Naive B cell (primary cell): Measurements from ENCODE around the gene CKLF. TPM values are rescaled to one million over a fixed set of nuclear protein-coding genes. Genes with fewer than 3 reads are reported as not detected.

ENCODE experiments used
- ATAC-seq, 2 donors: fragments of 150-1000 bp; cut with Tn5 transposase; 2 replicates each; pipeline ENCODE4 v1.10.0; 2021; ENCODE audit warnings: low read depth in 2 of 2, mild to moderate bottlenecking in 2 of 2, moderate library complexity in 2 of 2
- DNase-seq: peaks from one replicate; pipeline ENCODE4 v3.0.0; 2022
- H3K27ac Mint-ChIP-seq, 6 donors: one replicate each; pipeline ENCODE4 v1.8.0; 2020 to 2022; ENCODE audit warnings: mild to moderate bottlenecking in 6 of 6, mixed read lengths in 6 of 6, moderate library complexity in 5 of 6, inconsistent platforms in 2 of 6
- H3K27me3 Mint-ChIP-seq, 3 donors: one replicate each; pipeline ENCODE4 v1.8.0; 2021 to 2022; ENCODE audit warnings: mixed read lengths in 3 of 3, mild to moderate bottlenecking in 1 of 3
- H3K36me3 Mint-ChIP-seq, 2 donors: one replicate each; pipeline ENCODE4 v1.8.0; 2020 to 2022; ENCODE audit warnings: mixed read lengths in 2 of 2, inconsistent platforms in 1 of 2, mild to moderate bottlenecking in 1 of 2
- H3K4me1 Mint-ChIP-seq, 3 donors: one replicate each; pipeline ENCODE4 v1.8.0; 2020 to 2022; ENCODE audit warnings: mixed read lengths in 3 of 3, inconsistent platforms in 1 of 3, mild to moderate bottlenecking in 1 of 3, moderate library complexity in 1 of 3
- H3K4me3 Mint-ChIP-seq, 8 donors: one replicate each; pipeline ENCODE4 v1.8.0; 2020 to 2022; ENCODE audit warnings: mild to moderate bottlenecking in 8 of 8, mixed read lengths in 8 of 8, moderate library complexity in 8 of 8, inconsistent platforms in 2 of 8
- H3K9me3 Mint-ChIP-seq, 7 donors: one replicate each; pipeline ENCODE4 v1.8.0; 2020 to 2022; ENCODE audit warnings: mixed read lengths in 7 of 7, mild to moderate bottlenecking in 5 of 7, inconsistent platforms in 2 of 7, moderate library complexity in 1 of 7
- polyA plus RNA-seq, 6 donors: library from polyadenylated mRNA; unstranded; fragments of 300-500 nt; fragmentation: Illumina TruSeq; gene quantifications; one replicate each; pipeline ENCODE4 v1.2.3, GENCODE V29; 2021; ENCODE audit warnings: low read depth in 6 of 6

CKLF gene
- polyA plus RNA-seq = 100 to 1,000 TPM in 1 of 6 donors, 10 to 100 TPM in 5; 55.2 to 108 (median 67.7) TPM

- Mint-ChIP-seq H3K4me1 (peaks cover 72 to 86% (median 74%) of the 10 kb centered on the region in 3 donors), H3K9me3 (no peaks in the 10 kb centered on the region), H3K27me3 (no peaks in the 10 kb centered on the region), H3K27ac (peak within 1 kb of the TSS; percentile 90 to 99 (median 94)), H3K36me3 (peaks cover 3 to 17% of the 10 kb centered on the region in 2 donors), H3K4me3 (peak within 1 kb of the TSS; percentile 92 to 99 (median 97))
- ATAC-seq = peak; percentile 68 to 70
- peak; percentile 93 for DNase-seq
Observed at GRCh38 chr16:66552286-66553177, at the start of gene CKLF. Gene CKLF, plus strand, starts transcription at chr16:66552576. Its CDS starts 140 bp downstream, at chr16:66552716.

- peak overlapping the region in 1 of 6 donors; percentile 6 for H3K27ac Mint-ChIP-seq
- ATAC-seq (no peak), DNase-seq (no peak)
- H3K9me3 Mint-ChIP-seq = peaks cover 0 to 3% (median 0%) of the 10 kb centered on the region in 7 donors
- H3K36me3 Mint-ChIP-seq = no peaks in the 10 kb centered on the region
- no peak overlapping the region for H3K4me3 Mint-ChIP-seq
- H3K4me1 Mint-ChIP-seq = peaks cover 5 to 14% (median 6%) of the 10 kb centered on the region in 3 donors
- no peaks in the 10 kb centered on the region for H3K27me3 Mint-ChIP-seq
Observed at GRCh38 chr16:66503030-66503429, 49.3 kb upstream of the CKLF start.

- no peak overlapping the region for H3K27ac Mint-ChIP-seq
Observed at GRCh38 chr16:66503612-66504011, 48.8 kb upstream of the CKLF start.

GRCh38 chr16:66507731-66508239 lies 44.6 kb upstream of the CKLF start:
- Mint-ChIP-seq H3K4me1 (peaks cover 6 to 16% (median 12%) of the 10 kb centered on the region in 3 donors), H3K27ac (peak overlapping the region in 3 of 6 donors; percentile 44 to 64 (median 51)), H3K27me3 (peaks cover 0 to 7% (median 0%) of the 10 kb centered on the region in 3 donors)

More at GRCh38 chr16:66503612-66504011, 48.8 kb upstream of the CKLF start:
- no peak for ATAC-seq
- Mint-ChIP-seq H3K27me3 (no peaks in the 10 kb centered on the region), H3K36me3 (no peaks in the 10 kb centered on the region), H3K9me3 (peaks cover 0 to 3% (median 0%) of the 10 kb centered on the region in 7 donors), H3K4me3 (no peak overlapping the region), H3K4me1 (peaks cover 11 to 14% (median 11%) of the 10 kb centered on the region in 3 donors)
- no peak for DNase-seq

DNA sequence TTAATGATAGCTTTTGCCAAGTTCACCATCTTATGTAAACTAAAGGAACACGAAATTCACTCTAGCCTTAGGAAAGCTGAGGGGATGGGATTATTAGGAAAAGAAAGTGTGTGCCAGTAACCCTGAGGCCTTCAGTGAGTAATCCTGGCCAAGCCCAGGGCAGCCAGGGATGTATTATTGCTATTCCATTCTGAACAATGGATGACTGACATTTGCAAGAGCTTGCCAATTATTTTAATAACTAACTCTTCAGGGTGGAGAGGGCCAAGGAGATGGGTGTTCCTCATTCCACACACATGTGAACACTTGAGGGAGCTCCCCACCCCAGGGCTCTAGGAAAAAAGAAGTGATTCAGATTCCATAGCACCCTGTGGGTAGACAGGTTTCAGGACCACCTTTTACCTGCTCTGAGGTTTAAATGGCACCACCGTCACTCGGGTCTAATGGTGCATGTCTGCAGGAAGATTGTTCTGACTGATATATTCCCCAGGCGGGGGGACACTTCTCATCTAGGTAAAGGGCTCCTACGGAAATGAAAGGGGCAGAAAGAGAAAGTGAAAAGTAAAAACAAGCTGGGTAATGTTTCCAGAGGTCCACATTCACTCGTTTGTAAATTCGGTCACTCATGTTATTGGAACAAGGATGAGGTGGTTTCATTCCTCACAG lies 44.0 kb upstream of the CKLF start:
- H3K4me1 Mint-ChIP-seq = peaks cover 6 to 17% (median 15%) of the 10 kb centered on the region in 3 donors
- ATAC-seq (peak; percentile 23 to 35), DNase-seq (no peak)
- H3K27ac Mint-ChIP-seq = peak overlapping the region in 1 of 6 donors; percentile 64
- H3K27me3 Mint-ChIP-seq = peaks cover 0 to 12% (median 0%) of the 10 kb centered on the region in 3 donors
- H3K36me3 Mint-ChIP-seq = no peaks in the 10 kb centered on the region
- peak overlapping the region in 1 of 8 donors; percentile 44 for H3K4me3 Mint-ChIP-seq
- no peaks in the 10 kb centered on the region for H3K9me3 Mint-ChIP-seq

More at GRCh38 chr16:66507731-66508239, 44.6 kb upstream of the CKLF start:
- ATAC-seq (no peak), DNase-seq (no peak)
- Mint-ChIP-seq H3K36me3 (no peaks in the 10 kb centered on the region), H3K4me3 (no peak overlapping the region), H3K9me3 (no peaks in the 10 kb centered on the region)

- Mint-ChIP-seq H3K36me3 (no peaks in the 10 kb centered on the region), H3K27me3 (peaks cover 0 to 12% (median 0%) of the 10 kb centered on the region in 3 donors), H3K27ac (peak overlapping the region in 1 of 6 donors; percentile 88), H3K9me3 (no peaks in the 10 kb centered on the region), H3K4me3 (no peak overlapping the region), H3K4me1 (peaks cover 6 to 17% (median 15%) of the 10 kb centered on the region in 3 donors)
- DNase-seq (no peak), ATAC-seq (no peak)
Observed at GRCh38 chr16:66508914-66509496, 43.4 kb upstream of the CKLF start.

- Mint-ChIP-seq H3K4me3 (no peak overlapping the region), H3K27ac (no peak overlapping the region), H3K9me3 (no peaks in the 10 kb centered on the region), H3K27me3 (peaks cover 0 to 12% (median 0%) of the 10 kb centered on the region in 3 donors), H3K4me1 (peaks cover 7 to 20% (median 15%) of the 10 kb centered on the region in 3 donors), H3K36me3 (no peaks in the 10 kb centered on the region)
- DNase-seq = no peak
- no peak for ATAC-seq
Observed at GRCh38 chr16:66509576-66509975, 42.8 kb upstream of the CKLF start.

DNA sequence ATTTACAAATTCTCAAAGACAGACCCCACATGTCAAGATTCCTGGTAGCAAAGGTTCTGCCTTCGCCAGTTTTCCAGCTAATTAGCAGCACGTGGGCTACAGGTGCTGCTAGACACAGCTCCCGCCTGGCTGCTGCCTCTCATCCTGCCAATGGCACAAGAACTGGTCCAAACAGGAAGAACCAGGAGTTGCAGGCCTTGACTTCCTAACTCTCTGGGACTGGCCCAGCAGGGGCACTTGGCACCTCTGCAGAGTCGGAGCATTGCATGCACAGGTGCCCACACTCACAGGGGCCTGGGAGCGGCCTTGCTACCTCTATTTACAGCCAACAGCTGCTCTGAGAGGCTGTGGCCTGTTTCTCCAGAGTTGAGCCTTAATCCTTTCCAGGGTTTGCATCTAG lies 42.1 kb upstream of the CKLF start:
- H3K4me1 Mint-ChIP-seq = peaks cover 14 to 25% (median 15%) of the 10 kb centered on the region in 3 donors
- ATAC-seq (no peak), DNase-seq (no peak)
- no peaks in the 10 kb centered on the region for H3K36me3 Mint-ChIP-seq
- peaks cover 0 to 12% (median 0%) of the 10 kb centered on the region in 3 donors for H3K27me3 Mint-ChIP-seq
- H3K9me3 Mint-ChIP-seq = no peaks in the 10 kb centered on the region
- H3K27ac Mint-ChIP-seq = no peak overlapping the region
- H3K4me3 Mint-ChIP-seq = no peak overlapping the region

DNA sequence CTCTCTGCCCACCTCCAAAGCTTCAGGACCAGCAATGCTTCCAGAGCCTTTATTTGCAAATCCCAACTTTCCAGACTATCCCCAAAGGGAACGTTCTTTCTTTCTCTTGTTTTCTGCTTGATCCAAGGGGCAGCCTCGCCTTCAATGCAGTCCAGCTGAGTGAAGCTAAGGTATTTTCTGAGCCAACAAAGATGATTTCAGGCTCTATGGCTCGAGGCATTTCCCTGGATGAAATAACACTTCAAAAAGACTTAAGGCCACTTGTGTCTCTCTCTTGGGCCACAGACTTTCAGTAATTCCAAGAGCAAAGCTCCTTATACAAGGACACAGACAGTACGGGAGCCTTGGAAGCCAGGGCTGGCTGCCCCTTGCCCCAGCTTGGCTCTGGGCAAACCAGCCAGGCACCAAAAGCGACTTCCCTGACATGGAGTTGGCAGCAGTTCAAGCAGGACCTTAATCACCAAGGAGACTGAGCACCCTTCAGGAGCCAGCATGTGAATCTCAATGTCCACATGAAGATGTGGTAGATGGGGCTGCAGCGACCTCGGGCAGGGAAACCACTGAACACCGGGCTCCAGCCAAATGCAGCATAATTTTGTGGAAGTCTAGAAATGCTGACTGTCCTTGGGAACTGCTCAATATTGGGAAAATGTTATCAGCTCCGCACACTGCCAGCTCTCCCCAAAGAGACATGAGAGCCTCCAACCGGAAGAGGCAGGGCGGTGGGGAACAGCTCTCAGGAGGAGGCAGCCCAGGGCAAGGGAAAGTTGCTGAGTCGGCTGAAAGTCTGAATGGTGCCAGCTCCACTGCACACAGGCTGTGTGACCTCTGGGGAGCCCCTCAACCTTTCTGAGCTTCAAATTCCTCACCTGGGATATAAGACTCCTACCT lies 41.4 kb upstream of the CKLF start:
- Mint-ChIP-seq H3K9me3 (no peaks in the 10 kb centered on the region), H3K36me3 (no peaks in the 10 kb centered on the region), H3K4me3 (no peak overlapping the region), H3K4me1 (peaks cover 18 to 30% (median 20%) of the 10 kb centered on the region in 3 donors), H3K27ac (peak overlapping the region in 2 of 6 donors; percentile 6 to 61), H3K27me3 (peaks cover 0 to 12% (median 0%) of the 10 kb centered on the region in 3 donors)
- DNase-seq (no peak), ATAC-seq (no peak)

GRCh38 chr16:66511602-66512271 lies 40.6 kb upstream of the CKLF start:
- no peaks in the 10 kb centered on the region for H3K9me3 Mint-ChIP-seq
- peak overlapping the region in 2 of 6 donors; percentile 29 to 61 for H3K27ac Mint-ChIP-seq
- peaks cover 26 to 37% (median 28%) of the 10 kb centered on the region in 3 donors for H3K4me1 Mint-ChIP-seq
- H3K36me3 Mint-ChIP-seq = no peaks in the 10 kb centered on the region
- H3K27me3 Mint-ChIP-seq = peaks cover 0 to 12% (median 0%) of the 10 kb centered on the region in 3 donors
- no peak for ATAC-seq
- no peak overlapping the region for H3K4me3 Mint-ChIP-seq
- no peak for DNase-seq

- no peak overlapping the region for H3K4me3 Mint-ChIP-seq
- H3K27me3 Mint-ChIP-seq = peaks cover 0 to 12% (median 0%) of the 10 kb centered on the region in 3 donors
- DNase-seq (no peak), ATAC-seq (no peak)
- no peaks in the 10 kb centered on the region for H3K36me3 Mint-ChIP-seq
- H3K9me3 Mint-ChIP-seq = no peaks in the 10 kb centered on the region
- peak overlapping the region in 2 of 6 donors; percentile 28 to 62 for H3K27ac Mint-ChIP-seq
- peaks cover 32 to 45% (median 35%) of the 10 kb centered on the region in 3 donors for H3K4me1 Mint-ChIP-seq
Observed at GRCh38 chr16:66512272-66513110, 39.9 kb upstream of the CKLF start.
